Central memory CD8-positive, alpha-beta T cell (primary cell): Measurements from ENCODE around the gene LDHD.
"Not testable (repeated sequence)": the region's sequence is repeated elsewhere in the genome, so short reads cannot be mapped to it uniquely, and the experiment has no call there.

Experiments used
- ATAC-seq: fragments of 150-1000 bp; cut with Tn5 transposase; replicated peaks from 2 replicates; pipeline ENCODE4 v1.10.0; 2022; ENCODE audit warnings: mild to moderate bottlenecking, moderate FRiP score, moderate number of reproducible peaks; ENCODE audit not compliant: poor library complexity, severe bottlenecking; ENCODE audit errors: extremely low read depth
- DNase-seq, 2 donors: peaks; one replicate each; pipeline ENCODE4 v3.0.0; 2021; ENCODE audit warnings: low spot score in 2 of 2
- H3K27ac Mint-ChIP-seq: one replicate; pipeline ENCODE4 v1.8.0; 2022; ENCODE audit warnings: low read depth, mild to moderate bottlenecking, moderate library complexity, mixed read lengths
- H3K27me3 Mint-ChIP-seq: one replicate; pipeline ENCODE4 v1.8.0; 2022; ENCODE audit warnings: mixed read lengths
- H3K36me3 Mint-ChIP-seq: one replicate; pipeline ENCODE4 v1.8.0; 2022; ENCODE audit warnings: mild to moderate bottlenecking, moderate library complexity, mixed read lengths; ENCODE audit not compliant: insufficient read depth
- H3K4me1 Mint-ChIP-seq: one replicate; pipeline ENCODE4 v1.8.0; 2022; ENCODE audit warnings: mixed read lengths
- H3K4me3 Mint-ChIP-seq: one replicate; pipeline ENCODE4 v1.8.0; 2022; ENCODE audit warnings: mild to moderate bottlenecking, moderate library complexity, mixed read lengths
- H3K9me3 Mint-ChIP-seq: one replicate; pipeline ENCODE4 v1.8.0; 2022; ENCODE audit warnings: mixed read lengths

The LDHD gene

GRCh38 chr16:75129421-75130149, 13.0 kb upstream of the LDHD start:
- not testable (repeated sequence) for H3K36me3 Mint-ChIP-seq, H3K4me3 Mint-ChIP-seq, H3K27me3 Mint-ChIP-seq, H3K9me3 Mint-ChIP-seq, ATAC-seq, H3K4me1 Mint-ChIP-seq, DNase-seq, H3K27ac Mint-ChIP-seq

GRCh38 chr16:75127713-75128415, 11.3 kb upstream of the LDHD start:
- Mint-ChIP-seq H3K4me1 (no peaks in the 10 kb centered on the region), H3K4me3 (no peak overlapping the region), H3K27me3 (no peaks in the 10 kb centered on the region), H3K27ac (no peak overlapping the region), H3K36me3 (no peaks in the 10 kb centered on the region), H3K9me3 (no peaks in the 10 kb centered on the region)
- DNase-seq, result no peak
- no peak for ATAC-seq

- H3K27me3 Mint-ChIP-seq, result no peaks in the 10 kb centered on the region
- ATAC-seq (no peak), DNase-seq (no peak)
- H3K27ac Mint-ChIP-seq, result no peak overlapping the region
- H3K9me3 Mint-ChIP-seq, result no peaks in the 10 kb centered on the region
- no peak overlapping the region for H3K4me3 Mint-ChIP-seq
- no peaks in the 10 kb centered on the region for H3K36me3 Mint-ChIP-seq
- no peaks in the 10 kb centered on the region for H3K4me1 Mint-ChIP-seq
These were observed 6.0 kb upstream of the LDHD start for GRCh38 chr16:75122609-75123008.

- H3K4me1 Mint-ChIP-seq, result no peaks in the 10 kb centered on the region
- ATAC-seq (no peak), DNase-seq (no peak)
- no peaks in the 10 kb centered on the region for H3K9me3 Mint-ChIP-seq
- no peak overlapping the region for H3K27ac Mint-ChIP-seq
- H3K27me3 Mint-ChIP-seq, result no peaks in the 10 kb centered on the region
- H3K4me3 Mint-ChIP-seq, result no peak overlapping the region
- no peaks in the 10 kb centered on the region for H3K36me3 Mint-ChIP-seq
These were observed 5.5 kb upstream of the LDHD start for GRCh38 chr16:75121949-75122568.

- H3K9me3 Mint-ChIP-seq, result no peaks in the 10 kb centered on the region
- no peak overlapping the region for H3K4me3 Mint-ChIP-seq
- no peaks in the 10 kb centered on the region for H3K27me3 Mint-ChIP-seq
- DNase-seq, result no peak
- no peak for ATAC-seq
- H3K27ac Mint-ChIP-seq, result no peak overlapping the region
- H3K36me3 Mint-ChIP-seq, result no peaks in the 10 kb centered on the region
- H3K4me1 Mint-ChIP-seq, result no peaks in the 10 kb centered on the region
These were observed 3.7 kb upstream of the LDHD start for GRCh38 chr16:75120253-75120652.

DNA sequence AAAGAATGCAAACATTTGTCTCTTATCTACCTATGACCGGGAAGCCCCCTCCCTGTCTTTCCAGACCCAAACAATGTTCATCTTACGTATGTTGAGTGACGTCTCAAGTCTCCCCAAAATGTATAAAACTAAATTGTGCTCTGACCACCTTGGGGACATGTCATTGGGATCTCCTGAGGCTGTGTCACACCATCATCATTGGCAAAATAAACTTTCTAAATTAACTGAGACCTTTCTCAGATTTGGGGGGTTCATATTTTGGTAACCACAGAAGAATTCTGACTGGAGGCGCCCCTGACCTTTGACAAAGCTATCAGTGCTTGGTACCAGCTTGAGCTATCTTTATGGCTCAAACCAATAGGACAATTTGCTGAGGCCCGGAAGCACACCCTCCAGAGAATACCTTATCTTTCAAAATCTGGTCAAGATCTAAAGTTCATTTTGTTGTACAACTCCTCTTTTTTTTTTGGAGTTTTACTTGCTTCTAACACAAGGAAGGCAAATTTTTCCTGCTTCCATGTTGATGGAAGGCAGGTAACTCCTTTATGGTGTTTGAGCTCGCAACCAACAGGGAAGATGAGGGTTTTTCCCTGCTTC, 2.5 kb upstream of the LDHD start:
- Mint-ChIP-seq H3K4me3 (no peak overlapping the region), H3K4me1 (no peaks in the 10 kb centered on the region), H3K27me3 (no peaks in the 10 kb centered on the region), H3K9me3 (no peaks in the 10 kb centered on the region), H3K36me3 (no peaks in the 10 kb centered on the region), H3K27ac (no peak overlapping the region)
- ATAC-seq (no peak), DNase-seq (no peak)

GRCh38 chr16:75116911-75117245, 298 bp upstream of the LDHD start:
- H3K9me3 Mint-ChIP-seq, result no peaks in the 10 kb centered on the region
- no peaks in the 10 kb centered on the region for H3K36me3 Mint-ChIP-seq
- H3K27ac Mint-ChIP-seq, result no peak overlapping the region
- ATAC-seq (no peak), DNase-seq (no peak)
- H3K4me1 Mint-ChIP-seq, result no peaks in the 10 kb centered on the region
- H3K27me3 Mint-ChIP-seq, result peaks cover 17% of the 10 kb centered on the region
- H3K4me3 Mint-ChIP-seq, result no peak overlapping the region

DNA sequence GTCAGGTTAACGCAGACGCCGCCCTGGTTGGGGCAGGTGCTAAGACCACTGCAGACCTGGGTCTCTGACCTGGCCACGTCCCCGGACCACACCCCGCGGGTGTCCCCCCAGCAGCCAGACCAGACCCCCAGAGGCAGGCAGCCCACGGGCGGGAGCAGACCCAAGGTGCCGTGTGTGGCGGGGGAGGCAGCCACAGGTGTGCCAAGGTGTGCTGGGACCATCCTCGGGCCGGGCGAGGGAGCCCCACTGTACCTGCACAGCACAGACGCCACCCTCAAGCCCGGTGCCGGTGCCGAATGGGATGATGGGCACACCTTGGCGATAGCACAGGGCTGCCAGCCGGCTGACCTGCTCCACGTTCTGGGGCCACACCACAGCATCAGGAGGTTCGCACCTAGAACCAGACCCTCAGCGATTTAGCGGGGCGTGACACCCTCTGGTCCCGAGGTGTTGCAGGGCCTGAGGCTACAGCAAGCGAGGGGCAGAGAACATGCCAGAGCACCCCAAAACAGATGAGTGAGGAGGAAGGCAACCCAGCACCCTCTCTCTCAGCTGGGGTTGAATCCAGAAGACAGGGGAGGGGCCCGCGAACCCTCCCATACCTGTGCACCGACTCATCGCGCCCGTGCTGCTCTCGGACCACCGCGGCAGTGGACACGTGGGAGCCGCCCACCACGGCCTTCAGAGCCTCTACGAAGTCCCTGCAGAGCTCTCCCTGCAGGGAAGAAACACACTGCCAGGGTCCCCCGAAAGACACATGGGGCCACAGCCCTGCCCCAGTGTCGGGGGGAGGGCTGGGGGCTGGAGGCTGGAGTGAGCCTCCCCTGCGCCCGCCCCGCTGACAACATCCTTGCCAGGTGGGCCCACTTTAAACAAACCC, 1.4 kb downstream of the LDHD start:
- H3K36me3 Mint-ChIP-seq, result peaks cover 4% of the 10 kb centered on the region
- no peak for ATAC-seq
- DNase-seq, result no peak
- no peak overlapping the region for H3K27ac Mint-ChIP-seq
- H3K4me3 Mint-ChIP-seq, result no peak overlapping the region
- H3K4me1 Mint-ChIP-seq, result peaks cover 7% of the 10 kb centered on the region
- peaks cover 31% of the 10 kb centered on the region for H3K27me3 Mint-ChIP-seq
- no peaks in the 10 kb centered on the region for H3K9me3 Mint-ChIP-seq

GRCh38 chr16:75114179-75114945, 2.2 kb downstream of the LDHD start:
- H3K4me3 Mint-ChIP-seq, result no peak overlapping the region
- peaks cover 4% of the 10 kb centered on the region for H3K36me3 Mint-ChIP-seq
- H3K27ac Mint-ChIP-seq, result no peak overlapping the region
- no peak for ATAC-seq
- H3K4me1 Mint-ChIP-seq, result peaks cover 10% of the 10 kb centered on the region
- DNase-seq, result no peak
- H3K9me3 Mint-ChIP-seq, result no peaks in the 10 kb centered on the region
- H3K27me3 Mint-ChIP-seq, result peaks cover 31% of the 10 kb centered on the region

- DNase-seq (no peak), ATAC-seq (no peak)
- Mint-ChIP-seq H3K36me3 (peaks cover 4% of the 10 kb centered on the region), H3K4me1 (peaks cover 17% of the 10 kb centered on the region), H3K4me3 (no peak overlapping the region), H3K27ac (no peak overlapping the region), H3K9me3 (no peaks in the 10 kb centered on the region), H3K27me3 (peaks cover 31% of the 10 kb centered on the region)
These were observed 2.9 kb downstream of the LDHD start for GRCh38 chr16:75113541-75114121.

GRCh38 chr16:75112734-75113491, 3.7 kb downstream of the LDHD start:
- ATAC-seq (no peak), DNase-seq (no peak)
- Mint-ChIP-seq H3K4me3 (no peak overlapping the region), H3K9me3 (no peaks in the 10 kb centered on the region), H3K27me3 (peaks cover 31% of the 10 kb centered on the region), H3K4me1 (peaks cover 18% of the 10 kb centered on the region), H3K27ac (no peak overlapping the region), H3K36me3 (peaks cover 4% of the 10 kb centered on the region)
